ENCODE measurements around the gene CCDC50.

Gene CCDC50

DNA sequence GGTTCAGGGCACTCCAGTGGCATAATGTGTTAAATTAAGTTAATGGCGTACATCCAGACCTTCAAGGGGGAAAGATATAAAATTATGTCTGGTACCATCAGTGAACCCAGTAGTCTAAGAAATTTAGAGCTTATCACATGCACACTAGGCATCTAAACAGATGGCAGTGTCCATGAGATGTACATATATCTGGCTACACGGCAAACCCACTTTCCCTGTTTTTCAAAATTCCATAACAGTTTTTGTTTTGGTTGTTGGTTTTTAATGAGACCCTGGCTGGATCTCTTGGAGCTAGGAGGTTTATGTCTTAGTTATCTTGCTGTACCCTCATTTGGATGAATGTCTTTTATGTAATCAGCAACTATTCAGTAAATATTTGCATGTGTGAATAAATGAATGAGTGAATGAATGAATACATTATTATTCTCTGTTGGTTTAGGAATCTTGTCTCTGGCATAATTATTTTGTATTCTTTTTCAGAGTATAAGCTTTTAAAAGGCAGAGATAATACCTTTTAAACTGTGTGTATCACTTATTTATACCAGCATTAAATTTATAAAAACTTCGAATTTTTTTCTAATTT, 4.2 kb downstream of the CCDC50 start:
- TF ChIP-seq, protein P1, sequence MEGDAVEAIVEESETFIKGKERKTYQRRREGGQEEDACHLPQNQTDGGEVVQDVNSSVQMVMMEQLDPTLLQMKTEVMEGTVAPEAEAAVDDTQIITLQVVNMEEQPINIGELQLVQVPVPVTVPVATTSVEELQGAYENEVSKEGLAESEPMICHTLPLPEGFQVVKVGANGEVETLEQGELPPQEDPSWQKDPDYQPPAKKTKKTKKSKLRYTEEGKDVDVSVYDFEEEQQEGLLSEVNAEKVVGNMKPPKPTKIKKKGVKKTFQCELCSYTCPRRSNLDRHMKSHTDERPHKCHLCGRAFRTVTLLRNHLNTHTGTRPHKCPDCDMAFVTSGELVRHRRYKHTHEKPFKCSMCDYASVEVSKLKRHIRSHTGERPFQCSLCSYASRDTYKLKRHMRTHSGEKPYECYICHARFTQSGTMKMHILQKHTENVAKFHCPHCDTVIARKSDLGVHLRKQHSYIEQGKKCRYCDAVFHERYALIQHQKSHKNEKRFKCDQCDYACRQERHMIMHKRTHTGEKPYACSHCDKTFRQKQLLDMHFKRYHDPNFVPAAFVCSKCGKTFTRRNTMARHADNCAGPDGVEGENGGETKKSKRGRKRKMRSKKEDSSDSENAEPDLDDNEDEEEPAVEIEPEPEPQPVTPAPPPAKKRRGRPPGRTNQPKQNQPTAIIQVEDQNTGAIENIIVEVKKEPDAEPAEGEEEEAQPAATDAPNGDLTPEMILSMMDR (conservative IDR thresholded peaks at IDR 0.05; ENCODE audit: low read depth, low read length), result no peak
- Histone ChIP-seq H3K27me3 (ENCODE audit: insufficient read depth, low read depth) (no peaks in the 10 kb centered on the region), H2AFZ (ENCODE audit: low read depth) (no peak overlapping the region), H3K4me1 (ENCODE audit: low read depth, poor library complexity, severe bottlenecking) (peaks cover 46% of the 10 kb centered on the region), H3K4me3 (IDR thresholded peaks at IDR 0.05; ENCODE audit: insufficient read depth, low read depth, low read length) (no peak overlapping the region), H4K20me1 (ENCODE audit: insufficient read depth) (peaks cover 5% of the 10 kb centered on the region; the same call in 1 of the 2 replicates), H3K79me2 (ENCODE audit: insufficient read depth, low read depth) (peaks cover 90% of the 10 kb centered on the region), H3K9ac (no peak overlapping the region), H3K27ac (no peak overlapping the region), H3K36me3 (ENCODE audit: insufficient read depth) (no peaks in the 10 kb centered on the region), H3K4me2 (0 out of 2 replicates have a peak overlapping the region, but pooled peaks have one; percentile 10)

DNA sequence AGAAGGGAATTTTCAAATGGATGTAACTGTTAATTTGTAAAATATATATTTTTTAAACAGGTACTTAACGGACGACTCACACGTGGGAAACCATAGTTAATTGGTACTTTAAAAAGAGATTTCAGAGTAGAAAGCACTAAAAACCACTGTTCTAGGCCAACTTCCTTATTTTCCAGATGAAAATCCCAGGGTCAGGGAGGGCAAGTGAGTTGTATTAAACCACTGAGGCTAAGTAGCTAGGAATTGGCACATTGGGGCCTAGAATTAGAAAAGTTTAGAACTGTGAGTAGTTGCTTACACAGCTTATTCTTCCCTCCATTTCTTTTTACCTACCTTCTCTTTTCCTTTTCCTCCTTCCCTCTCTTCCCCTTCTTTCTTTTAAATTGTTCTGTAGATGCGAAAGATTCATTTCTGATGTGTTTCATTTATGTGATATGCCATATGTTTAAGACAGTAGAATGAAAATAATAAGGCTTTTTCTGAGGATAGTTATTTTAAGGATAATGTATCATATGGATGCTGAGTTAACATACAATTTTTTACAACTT, 5.2 kb downstream of the CCDC50 start:
- H3K27ac ChIP-seq, result no peak overlapping the region
- peaks cover 45% of the 10 kb centered on the region for H3K4me1 ChIP-seq (ENCODE audit: low read depth, poor library complexity, severe bottlenecking)

DNA sequence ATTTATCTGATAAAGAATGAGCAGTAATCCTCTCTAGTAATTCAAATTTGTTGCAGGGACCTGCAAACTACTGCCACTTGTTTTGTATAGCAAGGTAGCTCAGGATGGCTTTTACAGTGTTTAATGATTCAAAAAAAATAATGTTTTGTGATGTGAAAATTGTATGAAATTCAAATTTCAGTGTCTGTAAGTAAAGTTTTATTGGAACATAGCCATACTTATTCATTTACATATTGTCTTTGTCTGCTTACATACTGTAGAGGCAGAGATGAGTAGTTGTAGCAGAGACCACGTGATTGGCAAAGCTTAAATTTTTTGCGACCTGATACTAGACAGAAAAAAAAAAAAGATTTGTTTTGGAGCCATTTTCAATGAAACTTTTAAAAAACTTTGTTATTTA, 7.6 kb downstream of the CCDC50 start:
- H2AFZ ChIP-seq (ENCODE audit: low read depth), result no peak overlapping the region
- H3K4me1 ChIP-seq (ENCODE audit: low read depth, poor library complexity, severe bottlenecking), result peaks cover 30% of the 10 kb centered on the region
- H3K36me3 ChIP-seq (ENCODE audit: insufficient read depth), result no peaks in the 10 kb centered on the region
- TF ChIP-seq, protein P1 (conservative IDR thresholded peaks at IDR 0.05; ENCODE audit: low read depth, low read length), result no peak
- H4K20me1 ChIP-seq (ENCODE audit: insufficient read depth), result no peaks in the 10 kb centered on the region; the same call in none of the 2 replicates
- no peaks in the 10 kb centered on the region for H3K27me3 ChIP-seq (ENCODE audit: insufficient read depth, low read depth)
- peaks cover 98% of the 10 kb centered on the region for H3K79me2 ChIP-seq (ENCODE audit: insufficient read depth, low read depth)
- no peak overlapping the region for H3K27ac ChIP-seq
- no peak overlapping the region for H3K4me3 ChIP-seq (IDR thresholded peaks at IDR 0.05; ENCODE audit: insufficient read depth, low read depth, low read length)
- no peak overlapping the region for H3K9ac ChIP-seq
- no peak overlapping the region for H3K4me2 ChIP-seq

More for the DNA sequence above, 5.2 kb downstream of the CCDC50 start:
- Histone ChIP-seq H3K36me3 (ENCODE audit: insufficient read depth) (no peaks in the 10 kb centered on the region), H3K4me3 (IDR thresholded peaks at IDR 0.05; ENCODE audit: insufficient read depth, low read depth, low read length) (no peak overlapping the region), H3K79me2 (ENCODE audit: insufficient read depth, low read depth) (peaks cover 98% of the 10 kb centered on the region), H4K20me1 (ENCODE audit: insufficient read depth) (peaks cover 5% of the 10 kb centered on the region; the same call in 1 of the 2 replicates), H3K4me2 (peak overlapping the region; percentile 10; the same call in 1 of the 2 replicates), H2AFZ (ENCODE audit: low read depth) (no peak overlapping the region), H3K27me3 (ENCODE audit: insufficient read depth, low read depth) (no peaks in the 10 kb centered on the region), H3K9ac (no peak overlapping the region)
- TF ChIP-seq, protein P1 (conservative IDR thresholded peaks at IDR 0.05; ENCODE audit: low read depth, low read length), result no peak

DNA sequence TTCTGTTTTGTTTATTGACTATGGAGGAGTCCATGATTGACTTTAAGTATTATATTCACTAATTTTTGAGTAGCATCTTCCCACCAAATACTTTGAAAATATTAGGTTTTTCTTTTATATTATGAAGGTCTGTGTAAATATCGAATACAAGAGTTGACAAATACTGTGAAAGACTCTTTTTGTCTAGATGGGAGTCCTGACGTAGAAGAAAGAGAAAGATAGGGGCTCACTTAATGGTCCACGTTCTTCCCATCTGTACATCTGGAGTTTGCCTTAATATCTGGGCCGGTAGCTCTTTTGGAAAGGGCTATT, 8.9 kb downstream of the CCDC50 start:
- Histone ChIP-seq H3K4me1 (ENCODE audit: low read depth, poor library complexity, severe bottlenecking) (peaks cover 20% of the 10 kb centered on the region), H3K9ac (no peak overlapping the region), H3K27ac (no peak overlapping the region), H3K27me3 (ENCODE audit: insufficient read depth, low read depth) (no peaks in the 10 kb centered on the region), H3K4me3 (IDR thresholded peaks at IDR 0.05; ENCODE audit: insufficient read depth, low read depth, low read length) (no peak overlapping the region), H3K36me3 (ENCODE audit: insufficient read depth) (no peaks in the 10 kb centered on the region), H2AFZ (ENCODE audit: low read depth) (no peak overlapping the region), H3K4me2 (no peak overlapping the region), H3K79me2 (ENCODE audit: insufficient read depth, low read depth) (peaks cover 98% of the 10 kb centered on the region), H4K20me1 (ENCODE audit: insufficient read depth) (peaks cover 4% of the 10 kb centered on the region)
- TF ChIP-seq, protein P1 (conservative IDR thresholded peaks at IDR 0.05; ENCODE audit: low read depth, low read length), result no peak
